ENCODE results near the gene RFPL3.
"Not testable (repeated sequence)": the region's sequence is repeated elsewhere in the genome, so short reads cannot be mapped to it uniquely, and the experiment has no call there.

The RFPL3 gene

GRCh38 chr22:32331236-32331917, 26.3 kb upstream of the RFPL3 start:
- DNase-seq (ENCODE audit: low spot score): no peak

GRCh38 chr22:32331918-32332725, 25.5 kb upstream of the RFPL3 start:
- DNase-seq (ENCODE audit: low spot score): no peak

- no peak for DNase-seq (ENCODE audit: low spot score)
Observed at GRCh38 chr22:32333141-32333768, 24.4 kb upstream of the RFPL3 start.

- no peak for DNase-seq (ENCODE audit: low spot score)
Observed at GRCh38 chr22:32333769-32334659, 23.7 kb upstream of the RFPL3 start.

GRCh38 chr22:32334660-32335365, 22.9 kb upstream of the RFPL3 start:
- no peak for DNase-seq (ENCODE audit: low spot score)

- DNase-seq (ENCODE audit: low spot score): no peak
Observed at GRCh38 chr22:32335471-32335870, 22.2 kb upstream of the RFPL3 start.

- no peak for DNase-seq (ENCODE audit: low spot score)
Observed at GRCh38 chr22:32336121-32336603, 21.5 kb upstream of the RFPL3 start.

- DNase-seq (ENCODE audit: low spot score): no peak
Observed at GRCh38 chr22:32336771-32337424, 20.8 kb upstream of the RFPL3 start.

GRCh38 chr22:32337425-32337824, 20.2 kb upstream of the RFPL3 start:
- DNase-seq (ENCODE audit: low spot score): not testable (repeated sequence)

- DNase-seq (ENCODE audit: low spot score): no peak
Observed at GRCh38 chr22:32338757-32339156, 18.9 kb upstream of the RFPL3 start.

- no peak for DNase-seq (ENCODE audit: low spot score)
Observed at GRCh38 chr22:32339190-32340012, 18.3 kb upstream of the RFPL3 start.

GRCh38 chr22:32340411-32340810, 17.3 kb upstream of the RFPL3 start:
- DNase-seq (ENCODE audit: low spot score): no peak

GRCh38 chr22:32341122-32341740, 16.4 kb upstream of the RFPL3 start:
- no peak for DNase-seq (ENCODE audit: low spot score)

- no peak for DNase-seq (ENCODE audit: low spot score)
Observed at GRCh38 chr22:32342977-32343376, 14.7 kb upstream of the RFPL3 start.

GRCh38 chr22:32343941-32344340, 13.7 kb upstream of the RFPL3 start:
- DNase-seq (ENCODE audit: low spot score): no peak

GRCh38 chr22:32348031-32348611, 9.5 kb upstream of the RFPL3 start:
- DNase-seq (ENCODE audit: low spot score): no peak

GRCh38 chr22:32351875-32352274, 5.8 kb upstream of the RFPL3 start:
- DNase-seq (ENCODE audit: low spot score): not testable (repeated sequence)

GRCh38 chr22:32352681-32353080, 5.0 kb upstream of the RFPL3 start:
- DNase-seq (ENCODE audit: low spot score): no peak

GRCh38 chr22:32353292-32353691, 4.4 kb upstream of the RFPL3 start:
- no peak for DNase-seq (ENCODE audit: low spot score)
